ENCODE measurements around the gene NTN1. TPM values are rescaled to one million over a fixed set of nuclear protein-coding genes. Genes with fewer than 3 reads are reported as not detected.

NTN1 gene
- total RNA-seq, 2 donors from 2014 or later, result 17.0 to 40.4 TPM

- Histone ChIP-seq H3K9ac (ENCODE audit: extremely low read depth, low read length, poor library complexity, severe bottlenecking) (no peak overlapping the region), H3K9me3 (ENCODE audit: control insufficient read depth, low read length) (no peaks in the 10 kb centered on the region), H3K4me3 (ENCODE audit: low read length) (no peak overlapping the region), H3K36me3 (ENCODE audit: control insufficient read depth, insufficient read depth, low read length) (no peaks in the 10 kb centered on the region), H3K4me1 (ENCODE audit: control insufficient read depth, insufficient read depth, low read length) (no peaks in the 10 kb centered on the region), H3K27ac (ENCODE audit: low read depth, low read length) (no peak overlapping the region), H3K27me3 (ENCODE audit: control insufficient read depth, insufficient read depth, low read length, poor library complexity, severe bottlenecking) (no peaks in the 10 kb centered on the region)
- TF ChIP-seq CTCF (conservative IDR thresholded peaks at IDR 0.05), result no peak
- Mint-ChIP-seq H3K27ac (no peak overlapping the region), H3K36me3 (ENCODE audit: low read depth) (no peaks in the 10 kb centered on the region), H3K4me3 (no peak overlapping the region), H3K27me3 (ENCODE audit: insufficient read depth) (peaks cover 2% of the 10 kb centered on the region), H3K4me1 (peaks cover 26% of the 10 kb centered on the region), H3K9me3 (no peaks in the 10 kb centered on the region)
- DNase-seq, result no peak
- 92 to 97% methylated on average over 4 to 7 of the region's 7 CpGs for WGBS, 2 experiments (ENCODE audit: insufficient coverage in 1 of 2, insufficient read length in 1 of 2)
These were observed 106.0 kb downstream of the NTN1 start for GRCh38 chr17:9127340-9127739.

GRCh38 chr17:9131371-9131770 is 110.1 kb downstream of the NTN1 start:
- Histone ChIP-seq H3K4me1 (ENCODE audit: control insufficient read depth, insufficient read depth, low read length) (no peaks in the 10 kb centered on the region), H3K27ac (ENCODE audit: low read depth, low read length) (no peak overlapping the region), H3K9ac (ENCODE audit: extremely low read depth, low read length, poor library complexity, severe bottlenecking) (no peak overlapping the region), H3K36me3 (ENCODE audit: control insufficient read depth, insufficient read depth, low read length) (no peaks in the 10 kb centered on the region), H3K9me3 (ENCODE audit: control insufficient read depth, low read length) (no peaks in the 10 kb centered on the region), H3K27me3 (ENCODE audit: control insufficient read depth, insufficient read depth, low read length, poor library complexity, severe bottlenecking) (no peaks in the 10 kb centered on the region), H3K4me3 (ENCODE audit: low read length) (no peak overlapping the region)
- no peak for TF ChIP-seq CTCF (conservative IDR thresholded peaks at IDR 0.05)
- Mint-ChIP-seq H3K4me1 (peaks cover 28% of the 10 kb centered on the region), H3K27ac (no peak overlapping the region), H3K4me3 (no peak overlapping the region), H3K27me3 (ENCODE audit: insufficient read depth) (peaks cover 2% of the 10 kb centered on the region), H3K9me3 (no peaks in the 10 kb centered on the region), H3K36me3 (ENCODE audit: low read depth) (peaks cover 4% of the 10 kb centered on the region)
- WGBS, 2 experiments (ENCODE audit: insufficient coverage in 1 of 2, insufficient read length in 1 of 2), result 71 to 88% methylated on average over 3 to 5 of the region's 5 CpGs
- DNase-seq, result no peak

- H3K27ac ChIP-seq (ENCODE audit: low read depth, low read length), result no peak overlapping the region
- DNase-seq, result no peak
- H3K9ac ChIP-seq (ENCODE audit: extremely low read depth, low read length, poor library complexity, severe bottlenecking), result no peak overlapping the region
- H3K27me3 Mint-ChIP-seq (ENCODE audit: insufficient read depth), result peaks cover 2% of the 10 kb centered on the region
- no peaks in the 10 kb centered on the region for H3K36me3 ChIP-seq (ENCODE audit: control insufficient read depth, insufficient read depth, low read length)
- no peaks in the 10 kb centered on the region for H3K9me3 Mint-ChIP-seq
- no peak overlapping the region for H3K4me3 Mint-ChIP-seq
- H3K4me1 ChIP-seq (ENCODE audit: control insufficient read depth, insufficient read depth, low read length), result no peaks in the 10 kb centered on the region
- no peak for TF ChIP-seq CTCF (conservative IDR thresholded peaks at IDR 0.05)
- H3K4me3 ChIP-seq (ENCODE audit: low read length), result no peak overlapping the region
- peaks cover 4% of the 10 kb centered on the region for H3K36me3 Mint-ChIP-seq (ENCODE audit: low read depth)
- H3K9me3 ChIP-seq (ENCODE audit: control insufficient read depth, low read length), result no peaks in the 10 kb centered on the region
- no peak overlapping the region for H3K27ac Mint-ChIP-seq
- peaks cover 28% of the 10 kb centered on the region for H3K4me1 Mint-ChIP-seq
- no peaks in the 10 kb centered on the region for H3K27me3 ChIP-seq (ENCODE audit: control insufficient read depth, insufficient read depth, low read length, poor library complexity, severe bottlenecking)
- WGBS, 2 experiments (ENCODE audit: insufficient coverage in 1 of 2, insufficient read length in 1 of 2), result 90 to 95% methylated on average over 8 to 9 of the region's 9 CpGs
These were observed 111.0 kb downstream of the NTN1 start for GRCh38 chr17:9132291-9132690.
